ENCODE results near the gene PCDH9. TPM values are rescaled to one million over a fixed set of nuclear protein-coding genes. Genes with fewer than 3 reads are reported as not detected.

The PCDH9 gene
- 1.3 TPM for polyA plus RNA-seq (2013, experiment 1 of 2)
- polyA plus RNA-seq (2013, experiment 2 of 2), result 1.4 TPM

- no peaks in the 10 kb centered on the region for H3K27me3 ChIP-seq (ENCODE audit: control insufficient read depth in 3 of 3, insufficient read depth in 3 of 3, low read depth in 1 of 3, low read length in 3 of 3)
- H3K9me3 ChIP-seq (replicated peaks in 1 of 2; ENCODE audit: control insufficient read depth in 2 of 2, insufficient read depth in 1 of 2, low read depth in 1 of 2, low read length in 2 of 2), result peaks cover 0 to 10% of the 10 kb centered on the region in 2 donors
- peaks cover 3 to 5% of the 10 kb centered on the region in 2 donors for H3K4me1 ChIP-seq (ENCODE audit: control insufficient read depth in 2 of 2, insufficient read depth in 1 of 2, low read depth in 1 of 2, low read length in 2 of 2)
- no peak within 1 kb of the TSS for H3K14ac ChIP-seq (ENCODE audit: low read length)
- H4K91ac ChIP-seq (ENCODE audit: low read depth, low read length, poor library complexity), result no peak within 1 kb of the TSS
- no peak within 1 kb of the TSS for H3K4ac ChIP-seq (ENCODE audit: low read length)
- H2AFZ ChIP-seq (ENCODE audit: low read length), result peak within 1 kb of the TSS; percentile 98
- H3K27ac ChIP-seq (replicated peaks; ENCODE audit: low read length), result peak within 1 kb of the TSS; percentile 80
- peak within 1 kb of the TSS; percentile 80 for H3K4me2 ChIP-seq (ENCODE audit: insufficient read depth, low read length, poor library complexity, severe bottlenecking)
- no peak within 1 kb of the TSS for H4K8ac ChIP-seq (ENCODE audit: low read depth, low read length)
- DNase-seq (ENCODE audit: low spot score), result peak; percentile 4
- WGBS, 2 donors (ENCODE audit: extremely low coverage in 2 of 2, insufficient read length in 2 of 2, insufficient replicate concordance in 1 of 2), result no CpG with 5 or more reads among the region's 26 CpGs
- peak within 1 kb of the TSS; percentile 88 to 92 for H3K4me3 ChIP-seq (ENCODE audit: low read length in 2 of 2)
- no peak within 1 kb of the TSS for H2BK5ac ChIP-seq (ENCODE audit: low read length)
- no peaks in the 10 kb centered on the region for H3K79me1 ChIP-seq (ENCODE audit: low read depth, low read length)
- H2AK5ac ChIP-seq (ENCODE audit: low read depth, low read length), result no peak within 1 kb of the TSS
- peaks cover 0 to 23% of the 10 kb centered on the region in 2 donors for H3K36me3 ChIP-seq (replicated peaks in 1 of 2; ENCODE audit: control insufficient read depth in 2 of 2, insufficient read depth in 2 of 2, low read length in 2 of 2)
- peak within 1 kb of the TSS; percentile 78 for H2BK15ac ChIP-seq (ENCODE audit: low read length)
- peak within 1 kb of the TSS; percentile 95 for H3K18ac ChIP-seq (ENCODE audit: low read length)
- no peak within 1 kb of the TSS for H2BK12ac ChIP-seq (ENCODE audit: low read length)
- peak within 1 kb of the TSS; percentile 79 for H3K9ac ChIP-seq (ENCODE audit: low read depth, low read length, poor library complexity)
- H3K23ac ChIP-seq (ENCODE audit: low read depth, low read length, poor library complexity), result no peak within 1 kb of the TSS
- H2BK120ac ChIP-seq (ENCODE audit: low read depth, low read length), result peak within 1 kb of the TSS; percentile 66
Observed at GRCh38 chr13:67229481-67230403, at the start of gene PCDH9. TSS of gene PCDH9 (minus strand) at chr13:67230336. CDS start at chr13:67228440, 1,896 bp downstream.

GRCh38 chr13:67278235-67278634 lies 48.1 kb upstream of the PCDH9 start:
- Histone ChIP-seq H3K27ac (replicated peaks; ENCODE audit: low read length) (no peak overlapping the region), H3K23ac (ENCODE audit: low read depth, low read length, poor library complexity) (no peak overlapping the region), H3K4me2 (ENCODE audit: insufficient read depth, low read length, poor library complexity, severe bottlenecking) (no peak overlapping the region), H2BK5ac (ENCODE audit: low read length) (no peak overlapping the region), H3K4ac (ENCODE audit: low read length) (no peak overlapping the region), H3K4me3 (ENCODE audit: low read length in 2 of 2) (no peak overlapping the region), H2AFZ (ENCODE audit: low read length) (no peak overlapping the region), H3K18ac (ENCODE audit: low read length) (no peak overlapping the region), H3K27me3 (ENCODE audit: control insufficient read depth in 3 of 3, insufficient read depth in 3 of 3, low read depth in 1 of 3, low read length in 3 of 3) (no peaks in the 10 kb centered on the region), H3K4me1 (ENCODE audit: control insufficient read depth in 2 of 2, insufficient read depth in 1 of 2, low read depth in 1 of 2, low read length in 2 of 2) (no peaks in the 10 kb centered on the region), H3K79me1 (ENCODE audit: low read depth, low read length) (no peaks in the 10 kb centered on the region), H3K14ac (ENCODE audit: low read length) (no peak overlapping the region), H3K36me3 (replicated peaks in 1 of 2; ENCODE audit: control insufficient read depth in 2 of 2, insufficient read depth in 2 of 2, low read length in 2 of 2) (no peaks in the 10 kb centered on the region), H3K9ac (ENCODE audit: low read depth, low read length, poor library complexity) (no peak overlapping the region), H2BK15ac (ENCODE audit: low read length) (no peak overlapping the region), H2BK120ac (ENCODE audit: low read depth, low read length) (no peak overlapping the region), H2BK12ac (ENCODE audit: low read length) (no peak overlapping the region), H4K91ac (ENCODE audit: low read depth, low read length, poor library complexity) (no peak overlapping the region), H2AK5ac (ENCODE audit: low read depth, low read length) (no peak overlapping the region), H4K8ac (ENCODE audit: low read depth, low read length) (no peak overlapping the region), H3K9me3 (replicated peaks in 1 of 2; ENCODE audit: control insufficient read depth in 2 of 2, insufficient read depth in 1 of 2, low read depth in 1 of 2, low read length in 2 of 2) (peaks cover 0 to 5% of the 10 kb centered on the region in 2 donors)
- no CpG with 5 or more reads among the region's 2 CpGs for WGBS, 2 donors (ENCODE audit: extremely low coverage in 2 of 2, insufficient read length in 2 of 2, insufficient replicate concordance in 1 of 2)
- no peak for DNase-seq (ENCODE audit: low spot score)

GRCh38 chr13:67277581-67277980 lies 47.4 kb upstream of the PCDH9 start:
- H3K27ac ChIP-seq (replicated peaks; ENCODE audit: low read length), result no peak overlapping the region
- WGBS, 2 donors (ENCODE audit: extremely low coverage in 2 of 2, insufficient read length in 2 of 2, insufficient replicate concordance in 1 of 2), result no CpG with 5 or more reads among the region's 1 CpG

GRCh38 chr13:67275351-67275960 lies 45.3 kb upstream of the PCDH9 start:
- no peak overlapping the region for H3K9ac ChIP-seq (ENCODE audit: low read depth, low read length, poor library complexity)
- no peaks in the 10 kb centered on the region for H3K36me3 ChIP-seq (replicated peaks in 1 of 2; ENCODE audit: control insufficient read depth in 2 of 2, insufficient read depth in 2 of 2, low read length in 2 of 2)
- no peak overlapping the region for H2BK12ac ChIP-seq (ENCODE audit: low read length)
- no peak overlapping the region for H2BK5ac ChIP-seq (ENCODE audit: low read length)
- no peak for DNase-seq (ENCODE audit: low spot score)
- no peaks in the 10 kb centered on the region for H3K27me3 ChIP-seq (ENCODE audit: control insufficient read depth in 3 of 3, insufficient read depth in 3 of 3, low read depth in 1 of 3, low read length in 3 of 3)
- H3K9me3 ChIP-seq (replicated peaks in 1 of 2; ENCODE audit: control insufficient read depth in 2 of 2, insufficient read depth in 1 of 2, low read depth in 1 of 2, low read length in 2 of 2), result peaks cover 0 to 5% of the 10 kb centered on the region in 2 donors
- H2AK5ac ChIP-seq (ENCODE audit: low read depth, low read length), result no peak overlapping the region
- no peak overlapping the region for H3K4me2 ChIP-seq (ENCODE audit: insufficient read depth, low read length, poor library complexity, severe bottlenecking)
- no peak overlapping the region for H4K8ac ChIP-seq (ENCODE audit: low read depth, low read length)
- H3K18ac ChIP-seq (ENCODE audit: low read length), result peak overlapping the region; percentile 28
- no peak overlapping the region for H4K91ac ChIP-seq (ENCODE audit: low read depth, low read length, poor library complexity)
- H3K79me1 ChIP-seq (ENCODE audit: low read depth, low read length), result no peaks in the 10 kb centered on the region
- H2AFZ ChIP-seq (ENCODE audit: low read length), result no peak overlapping the region
- no peak overlapping the region for H3K23ac ChIP-seq (ENCODE audit: low read depth, low read length, poor library complexity)
- no CpG with 5 or more reads among the region's 6 CpGs for WGBS, 2 donors (ENCODE audit: extremely low coverage in 2 of 2, insufficient read length in 2 of 2, insufficient replicate concordance in 1 of 2)
- no peak overlapping the region for H3K14ac ChIP-seq (ENCODE audit: low read length)
- H2BK15ac ChIP-seq (ENCODE audit: low read length), result no peak overlapping the region
- no peak overlapping the region for H3K4ac ChIP-seq (ENCODE audit: low read length)
- H3K4me1 ChIP-seq (ENCODE audit: control insufficient read depth in 2 of 2, insufficient read depth in 1 of 2, low read depth in 1 of 2, low read length in 2 of 2), result no peaks in the 10 kb centered on the region
- no peak overlapping the region for H3K27ac ChIP-seq (replicated peaks; ENCODE audit: low read length)
- H3K4me3 ChIP-seq (ENCODE audit: low read length in 2 of 2), result no peak overlapping the region
- no peak overlapping the region for H2BK120ac ChIP-seq (ENCODE audit: low read depth, low read length)

More at GRCh38 chr13:67277581-67277980, 47.4 kb upstream of the PCDH9 start:
- Histone ChIP-seq H2BK12ac (ENCODE audit: low read length) (no peak overlapping the region), H4K8ac (ENCODE audit: low read depth, low read length) (no peak overlapping the region), H3K9me3 (replicated peaks in 1 of 2; ENCODE audit: control insufficient read depth in 2 of 2, insufficient read depth in 1 of 2, low read depth in 1 of 2, low read length in 2 of 2) (peaks cover 0 to 5% of the 10 kb centered on the region in 2 donors), H3K23ac (ENCODE audit: low read depth, low read length, poor library complexity) (no peak overlapping the region), H3K18ac (ENCODE audit: low read length) (no peak overlapping the region), H3K79me1 (ENCODE audit: low read depth, low read length) (no peaks in the 10 kb centered on the region), H3K4me3 (ENCODE audit: low read length in 2 of 2) (no peak overlapping the region), H2BK120ac (ENCODE audit: low read depth, low read length) (no peak overlapping the region), H3K4ac (ENCODE audit: low read length) (no peak overlapping the region), H3K36me3 (replicated peaks in 1 of 2; ENCODE audit: control insufficient read depth in 2 of 2, insufficient read depth in 2 of 2, low read length in 2 of 2) (no peaks in the 10 kb centered on the region), H3K4me1 (ENCODE audit: control insufficient read depth in 2 of 2, insufficient read depth in 1 of 2, low read depth in 1 of 2, low read length in 2 of 2) (no peaks in the 10 kb centered on the region), H4K91ac (ENCODE audit: low read depth, low read length, poor library complexity) (no peak overlapping the region), H2BK15ac (ENCODE audit: low read length) (no peak overlapping the region), H3K14ac (ENCODE audit: low read length) (no peak overlapping the region), H2AFZ (ENCODE audit: low read length) (no peak overlapping the region), H2AK5ac (ENCODE audit: low read depth, low read length) (no peak overlapping the region), H3K27me3 (ENCODE audit: control insufficient read depth in 3 of 3, insufficient read depth in 3 of 3, low read depth in 1 of 3, low read length in 3 of 3) (no peaks in the 10 kb centered on the region), H3K9ac (ENCODE audit: low read depth, low read length, poor library complexity) (no peak overlapping the region), H2BK5ac (ENCODE audit: low read length) (no peak overlapping the region), H3K4me2 (ENCODE audit: insufficient read depth, low read length, poor library complexity, severe bottlenecking) (no peak overlapping the region)
- DNase-seq (ENCODE audit: low spot score), result no peak

All from neuronal stem cell (in vitro differentiated cells).